HG02798 (cell line): ENCODE data around the gene FN1.

Experiments
- ATAC-seq: cut with Tn5 transposase; IDR thresholded peaks from one replicate; pipeline ENCODE4 v1.9.1; 2021; ENCODE audit warnings: mild to moderate bottlenecking; ENCODE audit not compliant: unreplicated experiment, poor library complexity

The FN1 gene

GRCh38 chr2:215442401-215442787 lies 6.5 kb upstream of the FN1 start:
- ATAC-seq: no peak

GRCh38 chr2:215441560-215442400 lies 5.9 kb upstream of the FN1 start:
- ATAC-seq: no peak

GRCh38 chr2:215439980-215440512 lies 4.2 kb upstream of the FN1 start:
- no peak for ATAC-seq

GRCh38 chr2:215439404-215439803 lies 3.5 kb upstream of the FN1 start:
- no peak for ATAC-seq

- ATAC-seq: no peak
Measured at GRCh38 chr2:215437614-215438013, 1.7 kb upstream of the FN1 start.

GRCh38 chr2:215436705-215437565 lies 1.1 kb upstream of the FN1 start:
- no peak for ATAC-seq

GRCh38 chr2:215435280-215435869 lies 493 bp downstream of the FN1 start:
- ATAC-seq: peak; percentile 16

- no peak for ATAC-seq
Measured at GRCh38 chr2:215434447-215435279, 1.2 kb downstream of the FN1 start.

GRCh38 chr2:215432759-215433594 lies 2.9 kb downstream of the FN1 start:
- no peak for ATAC-seq

GRCh38 chr2:215431778-215432758 lies 3.8 kb downstream of the FN1 start:
- ATAC-seq: no peak

- ATAC-seq: no peak
Measured at GRCh38 chr2:215431290-215431689, 4.6 kb downstream of the FN1 start.

GRCh38 chr2:215430528-215431187 lies 5.2 kb downstream of the FN1 start:
- ATAC-seq: no peak

GRCh38 chr2:215429424-215429823 lies 6.4 kb downstream of the FN1 start:
- ATAC-seq: no peak

GRCh38 chr2:215428060-215428910 lies 7.6 kb downstream of the FN1 start:
- no peak for ATAC-seq

GRCh38 chr2:215427585-215427984 lies 8.3 kb downstream of the FN1 start:
- no peak for ATAC-seq

GRCh38 chr2:215425021-215425782 lies 10.7 kb downstream of the FN1 start:
- ATAC-seq: no peak
